CD14-positive monocyte (primary cell): ENCODE data around the gene GRIN3B. TPM values are rescaled to one million over a fixed set of nuclear protein-coding genes. Genes with fewer than 3 reads are reported as not detected.
"Not testable (repeated sequence)": the region's sequence is repeated elsewhere in the genome, so short reads cannot be mapped to it uniquely, and the experiment has no call there.

Source experiments
- DNase-seq, 3 donors: peaks; one replicate each; pipeline ENCODE4 v3.0.0-alpha.2; 2011 to 2022
- H2AFZ ChIP-seq: 2 replicates; pipeline ENCODE4 v1.6.0; 2012; ENCODE audit warnings: mild to moderate bottlenecking, low read depth, low read length, inconsistent platforms; ENCODE audit not compliant: insufficient read depth, poor library complexity, severe bottlenecking
- H3K27ac ChIP-seq, 2 donors: 1 replicate in 1 of 2; 2 replicates in 1 of 2; pipeline ENCODE4 v1.5.1; 2012 to 2013; ENCODE audit warnings: low read length in 2 of 2, control low read depth in 1 of 2, inconsistent platforms in 1 of 2, low read depth in 1 of 2, mild to moderate bottlenecking in 1 of 2
- H3K27me3 ChIP-seq, 2 donors: one replicate each; pipeline versions ENCODE4 v1.6.0 to v1.6.1; 2011 to 2013; ENCODE audit warnings: low read length in 2 of 2; ENCODE audit not compliant: control insufficient read depth in 2 of 2, insufficient read depth in 2 of 2
- H3K36me3 ChIP-seq, 2 donors: replicated peaks in 1 of 2; 1 replicate in 1 of 2; 2 replicates in 1 of 2; pipeline versions ENCODE4 v1.5.1 to v1.6.1; 2012 to 2013; ENCODE audit warnings: low read length in 2 of 2, control low read depth in 1 of 2, inconsistent platforms in 1 of 2, mild to moderate bottlenecking in 1 of 2; ENCODE audit not compliant: insufficient read depth in 2 of 2, control insufficient read depth in 1 of 2
- H3K4me1 ChIP-seq, 2 donors: 1 replicate in 1 of 2; 2 replicates in 1 of 2; pipeline versions ENCODE4 v1.5.1 to v1.6.1; 2012 to 2013; ENCODE audit warnings: low read length in 2 of 2, control low read depth in 1 of 2, inconsistent platforms in 1 of 2, mild to moderate bottlenecking in 1 of 2, moderate library complexity in 1 of 2; ENCODE audit not compliant: insufficient read depth in 2 of 2, control insufficient read depth in 1 of 2
- H3K4me2 ChIP-seq: replicated peaks from 2 replicates; pipeline ENCODE3; 2012; ENCODE audit warnings: low read length, moderate library complexity, mild to moderate bottlenecking; ENCODE audit not compliant: poor library complexity, severe bottlenecking; ENCODE audit errors: extremely low read depth
- H3K4me3 ChIP-seq, 3 experiments: fragments of 200-600 bp in 1 of 3; sonication (generic) in 1 of 3; replicated peaks in 1 of 3; 1 replicate in 2 of 3; 2 replicates in 1 of 3; pipeline ENCODE4 v1.5.1; 2011 to 2013; ENCODE audit warnings: low read length in 3 of 3, mild to moderate bottlenecking in 3 of 3, control low read depth in 2 of 3, low read depth in 2 of 3, inconsistent platforms in 1 of 3, moderate library complexity in 1 of 3
- H3K79me2 ChIP-seq: 2 replicates; pipeline ENCODE4 v1.6.0; 2012; ENCODE audit warnings: mild to moderate bottlenecking, control low read depth, inconsistent platforms, low read length, moderate library complexity; ENCODE audit not compliant: insufficient read depth
- H3K9ac ChIP-seq: 2 replicates; pipeline ENCODE4 v1.6.0; 2017; ENCODE audit warnings: low read length, mild to moderate bottlenecking; ENCODE audit not compliant: insufficient read depth, poor library complexity, severe bottlenecking
- H3K9me3 ChIP-seq, 2 donors: replicated peaks in 1 of 2; 1 replicate in 1 of 2; 2 replicates in 1 of 2; pipeline versions ENCODE4 v1.5.1 to v1.6.1; 2012 to 2013; ENCODE audit warnings: low read length in 2 of 2, control low read depth in 1 of 2; ENCODE audit not compliant: control insufficient read depth in 1 of 2, insufficient read depth in 1 of 2
- H4K20me1 ChIP-seq: 2 replicates; pipeline ENCODE4 v1.6.0; 2012; ENCODE audit warnings: mild to moderate bottlenecking, low read length, control low read depth, moderate library complexity; ENCODE audit not compliant: insufficient read depth
- H3K27ac Mint-ChIP-seq, 7 donors: one replicate each; pipeline ENCODE4 v1.8.0; 2020; ENCODE audit warnings: mild to moderate bottlenecking in 7 of 7, mixed read lengths in 7 of 7, moderate library complexity in 6 of 7, inconsistent platforms in 2 of 7
- H3K27me3 Mint-ChIP-seq, 3 donors: one replicate each; pipeline ENCODE4 v1.8.0; 2021 to 2022; ENCODE audit warnings: low read depth in 3 of 3, mild to moderate bottlenecking in 3 of 3, mixed read lengths in 3 of 3, moderate library complexity in 3 of 3, inconsistent platforms in 1 of 3
- H3K36me3 Mint-ChIP-seq, 2 donors: one replicate each; pipeline ENCODE4 v1.8.0; 2020; ENCODE audit warnings: mixed read lengths in 2 of 2, inconsistent platforms in 1 of 2, mild to moderate bottlenecking in 1 of 2
- H3K4me1 Mint-ChIP-seq: one replicate; pipeline ENCODE4 v1.8.0; 2020; ENCODE audit warnings: mild to moderate bottlenecking, mixed read lengths
- H3K4me3 Mint-ChIP-seq, 2 donors: one replicate each; pipeline ENCODE4 v1.8.0; 2020; ENCODE audit warnings: mild to moderate bottlenecking in 2 of 2, mixed read lengths in 2 of 2, moderate library complexity in 1 of 2
- H3K9me3 Mint-ChIP-seq, 7 donors: one replicate each; pipeline ENCODE4 v1.8.0; 2020 to 2022; ENCODE audit warnings: mixed read lengths in 7 of 7, mild to moderate bottlenecking in 6 of 7, moderate library complexity in 6 of 7, inconsistent platforms in 2 of 7
- CTCF ChIP-seq: fragments of 200-600 bp; IDR thresholded peaks from one replicate; pipeline ENCODE4 v1.8.0; 2022; ENCODE audit warnings: antibody characterized with exemption, mild to moderate bottlenecking
- WGBS: methylation state at CpG from one replicate; pipeline ENCODE4 v1.1.5; 2013; ENCODE audit warnings: missing lambda C conversion rate; ENCODE audit not compliant: insufficient coverage; 5-methylcytosine and 5-hydroxymethylcytosine counted together
- intact Hi-C, 2 donors: fragments of 100-400 bp; cut with micrococcal nuclease; formaldehyde crosslinking; loops; one replicate each; pipeline versions ENCODE4 v1.15.0 to v1.15.1; 2023
- polyA plus RNA-seq, 3 donors: library from polyadenylated mRNA; depleted of rRNA in 1 of 3; unstranded in 2 of 3; stranded (reverse) in 1 of 3; fragments of 300-500 nt in 2 of 3; fragments of >200 nt in 1 of 3; fragmentation: Illumina TruSeq in 2 of 3; gene quantifications; 1 replicate in 2 of 3; 2 replicates in 1 of 3; pipeline ENCODE4 v1.2.3, GENCODE V29; 2012 to 2021

GRIN3B gene
- polyA plus RNA-seq, 3 donors, result 0.13 to 0.27 TPM; not detected in 1

- peaks cover 100% of the 10 kb centered on the region for H4K20me1 ChIP-seq
- peaks cover 16 to 42% of the 10 kb centered on the region in 2 donors for H3K36me3 Mint-ChIP-seq
- no peak for TF ChIP-seq CTCF
- no peak overlapping the region for H3K27ac ChIP-seq
- H3K4me2 ChIP-seq, result no peak overlapping the region
- WGBS, result 88% methylated on average over 13 of the region's 27 CpGs
- intact Hi-C loops, result no loop called here
- H3K4me1 Mint-ChIP-seq, result peaks cover 17% of the 10 kb centered on the region
- peak overlapping the region in 1 of 7 donors; percentile 45 for H3K27ac Mint-ChIP-seq
- H3K36me3 ChIP-seq, result peaks cover 23 to 37% of the 10 kb centered on the region in 2 donors
- no peak overlapping the region for H3K4me3 ChIP-seq
- DNase-seq, result no peak
- H3K27me3 Mint-ChIP-seq, result no peaks in the 10 kb centered on the region
- H3K9ac ChIP-seq, result no peak overlapping the region
- no peaks in the 10 kb centered on the region for H3K9me3 Mint-ChIP-seq
- no peak overlapping the region for H2AFZ ChIP-seq
- H3K4me1 ChIP-seq, result peaks cover 16 to 23% of the 10 kb centered on the region in 2 donors
- H3K4me3 Mint-ChIP-seq, result no peak overlapping the region
- H3K79me2 ChIP-seq, result peaks cover 95% of the 10 kb centered on the region
- H3K9me3 ChIP-seq, result no peaks in the 10 kb centered on the region
- no peaks in the 10 kb centered on the region for H3K27me3 ChIP-seq
These were observed 43.3 kb upstream of the GRIN3B start for GRCh38 chr19:956766-957440.

DNA sequence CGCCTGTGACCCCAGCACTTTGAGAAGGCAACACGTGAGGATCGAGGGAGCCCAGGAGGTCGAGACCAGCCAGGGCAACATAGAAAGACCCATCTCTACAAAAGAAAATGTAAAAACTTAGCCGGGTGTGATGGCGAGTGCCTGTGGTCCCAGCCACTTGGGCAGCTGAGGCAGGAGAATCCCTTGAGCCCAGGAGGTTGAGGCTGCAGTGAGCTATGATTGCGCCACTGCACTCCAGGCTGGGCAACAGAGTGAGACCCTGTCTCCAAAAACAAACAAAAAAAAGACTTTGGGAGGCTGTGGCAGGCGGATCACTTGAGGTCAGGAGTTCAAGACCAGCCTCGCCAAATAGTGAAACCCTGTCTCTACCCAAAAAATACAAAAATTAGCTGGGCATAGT lies 42.6 kb upstream of the GRIN3B start:
- H3K9ac ChIP-seq, H3K4me2 ChIP-seq: not testable (repeated sequence)
- 97% methylated on average over 6 of the region's 9 CpGs for WGBS

More for the DNA sequence above, 42.6 kb upstream of the GRIN3B start:
- Mint-ChIP-seq H3K36me3 (peaks cover 18 to 47% of the 10 kb centered on the region in 2 donors), H3K4me1 (peaks cover 15% of the 10 kb centered on the region), H3K27ac (peak overlapping the region in 3 of 7 donors; percentile 13 to 40 (median 30))
- H3K9me3 Mint-ChIP-seq, H3K9me3 ChIP-seq, H2AFZ ChIP-seq, H3K4me3 Mint-ChIP-seq, H3K27me3 Mint-ChIP-seq, H3K27me3 ChIP-seq, intact Hi-C loops, H3K27ac ChIP-seq, H3K4me3 ChIP-seq, DNase-seq: not testable (repeated sequence)
- peaks cover 10 to 17% of the 10 kb centered on the region in 2 donors for H3K4me1 ChIP-seq
- H3K36me3 ChIP-seq, result peaks cover 28 to 44% of the 10 kb centered on the region in 2 donors
- peaks cover 100% of the 10 kb centered on the region for H4K20me1 ChIP-seq
- peaks cover 92% of the 10 kb centered on the region for H3K79me2 ChIP-seq
